ENCODE data around the gene TXLNA. TPM values are rescaled to one million over a fixed set of nuclear protein-coding genes. Genes with fewer than 3 reads are reported as not detected.

The TXLNA gene
- total RNA-seq, 6 donors from 2014 or later, result 29.3 to 57.5 (median 47.5) TPM

DNA sequence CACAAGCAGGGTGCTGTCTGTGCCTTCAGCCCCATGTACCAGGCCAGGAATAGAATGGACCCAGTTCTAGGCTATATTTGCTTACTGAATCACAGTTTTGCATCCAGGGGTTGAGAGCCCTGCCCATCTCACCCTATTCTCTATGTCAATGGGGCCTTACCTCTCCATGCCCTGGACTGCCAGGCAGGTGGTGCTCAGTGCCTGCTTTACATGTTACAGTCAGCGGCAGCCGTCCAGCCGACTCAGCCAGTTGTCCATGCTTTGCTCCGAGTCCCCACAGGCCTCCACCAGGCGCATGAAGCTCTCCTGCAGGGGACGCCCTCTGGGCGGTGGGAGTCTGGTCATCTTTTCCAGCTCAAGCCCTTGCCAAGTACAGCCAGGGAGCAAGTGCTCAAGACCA, 55.3 kb downstream of the TXLNA start:
- Histone ChIP-seq H3K36me3 (peaks cover 3 to 53% (median 32%) of the 10 kb centered on the region in 4 donors), H3K27me3 (no peaks in the 10 kb centered on the region), H3K4me1 (peaks cover 2 to 5% (median 2%) of the 10 kb centered on the region in 4 donors), H3K9me3 (no peaks in the 10 kb centered on the region), H3K4me3 (no peak overlapping the region), H3K27ac (no peak overlapping the region)
- TF ChIP-seq, protein P1, sequence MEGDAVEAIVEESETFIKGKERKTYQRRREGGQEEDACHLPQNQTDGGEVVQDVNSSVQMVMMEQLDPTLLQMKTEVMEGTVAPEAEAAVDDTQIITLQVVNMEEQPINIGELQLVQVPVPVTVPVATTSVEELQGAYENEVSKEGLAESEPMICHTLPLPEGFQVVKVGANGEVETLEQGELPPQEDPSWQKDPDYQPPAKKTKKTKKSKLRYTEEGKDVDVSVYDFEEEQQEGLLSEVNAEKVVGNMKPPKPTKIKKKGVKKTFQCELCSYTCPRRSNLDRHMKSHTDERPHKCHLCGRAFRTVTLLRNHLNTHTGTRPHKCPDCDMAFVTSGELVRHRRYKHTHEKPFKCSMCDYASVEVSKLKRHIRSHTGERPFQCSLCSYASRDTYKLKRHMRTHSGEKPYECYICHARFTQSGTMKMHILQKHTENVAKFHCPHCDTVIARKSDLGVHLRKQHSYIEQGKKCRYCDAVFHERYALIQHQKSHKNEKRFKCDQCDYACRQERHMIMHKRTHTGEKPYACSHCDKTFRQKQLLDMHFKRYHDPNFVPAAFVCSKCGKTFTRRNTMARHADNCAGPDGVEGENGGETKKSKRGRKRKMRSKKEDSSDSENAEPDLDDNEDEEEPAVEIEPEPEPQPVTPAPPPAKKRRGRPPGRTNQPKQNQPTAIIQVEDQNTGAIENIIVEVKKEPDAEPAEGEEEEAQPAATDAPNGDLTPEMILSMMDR (IDR thresholded peaks at IDR 0.05), result no peak
- TF ChIP-seq EP300 (IDR thresholded peaks at IDR 0.05) (no peak), POLR2A (IDR thresholded peaks at IDR 0.05) (no peak), POLR2AphosphoS5 (IDR thresholded peaks at IDR 0.05) (no peak)
- no peak for DNase-seq
- WGBS, 2 donors, result 92 to 100% methylated on average over 2 to 7 of the region's 7 CpGs
- ATAC-seq (ENCODE audit: low FRiP score in 2 of 2), result peak in 1 of 2 donors; percentile 20

DNA sequence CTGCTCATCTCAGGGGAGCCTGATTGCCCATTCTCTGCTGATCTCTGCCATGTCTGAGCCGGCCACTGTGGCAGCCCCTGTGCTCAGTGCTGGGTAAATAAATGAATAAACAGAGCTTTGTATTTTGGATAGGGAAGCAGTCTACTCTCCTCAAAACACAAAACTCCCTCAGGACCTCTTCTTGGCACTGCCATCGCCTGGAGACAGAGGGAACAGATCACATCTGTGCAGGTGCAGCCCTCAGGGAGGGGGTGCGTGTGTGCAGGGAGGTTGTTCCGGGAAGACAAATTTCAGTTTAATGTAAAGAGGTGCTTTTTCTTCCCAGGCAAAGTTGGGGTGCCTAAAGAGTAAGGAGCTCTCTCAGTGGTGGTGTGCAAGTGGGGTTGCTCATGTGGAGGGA, 59.9 kb downstream of the TXLNA start:
- Histone ChIP-seq H3K36me3 (peaks cover 0 to 7% (median 3%) of the 10 kb centered on the region in 4 donors), H3K27ac (peak overlapping the region in 2 of 4 donors; percentile 89 to 94), H3K27me3 (no peaks in the 10 kb centered on the region), H3K4me3 (no peak overlapping the region), H3K9me3 (no peaks in the 10 kb centered on the region), H3K4me1 (peaks cover 18 to 37% (median 31%) of the 10 kb centered on the region in 4 donors)
- no peak for ATAC-seq (ENCODE audit: low FRiP score in 2 of 2)
- no peak for TF ChIP-seq POLR2A (IDR thresholded peaks at IDR 0.05)
- TF ChIP-seq POLR2AphosphoS5 (IDR thresholded peaks at IDR 0.05), result no peak
- no peak for TF ChIP-seq EP300 (IDR thresholded peaks at IDR 0.05)
- TF ChIP-seq, protein P1 (IDR thresholded peaks at IDR 0.05), result no peak
- no peak for DNase-seq
- WGBS, 2 donors, result 61 to 66% methylated on average over 4 of the region's 4 CpGs

DNA sequence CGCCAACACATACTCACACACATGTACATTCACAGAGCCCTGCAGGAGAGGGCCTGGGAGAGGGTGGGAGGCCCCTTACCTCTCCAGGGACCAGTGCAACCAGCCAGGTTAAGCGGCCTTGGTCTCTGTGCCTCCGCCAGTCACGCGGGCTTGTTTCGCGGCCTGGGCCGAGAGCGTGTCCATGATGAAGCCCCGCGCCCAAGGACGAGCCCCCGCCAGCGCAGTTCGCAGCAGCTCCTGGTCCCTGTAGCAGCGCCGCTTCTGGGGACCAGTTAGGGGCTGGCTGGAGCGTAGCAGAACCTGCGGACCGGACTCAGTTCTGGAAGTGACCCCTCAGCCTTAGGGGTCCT, 60.3 kb downstream of the TXLNA start:
- H3K27ac ChIP-seq, result peak overlapping the region; percentile 79 to 94 (median 88)
- TF ChIP-seq EP300 (IDR thresholded peaks at IDR 0.05), result no peak
- no peak for TF ChIP-seq POLR2AphosphoS5 (IDR thresholded peaks at IDR 0.05)
- no peak for TF ChIP-seq POLR2A (IDR thresholded peaks at IDR 0.05)
- TF ChIP-seq, protein P1 (IDR thresholded peaks at IDR 0.05), result no peak
- peaks cover 0 to 3% (median under 1%) of the 10 kb centered on the region in 4 donors for H3K36me3 ChIP-seq
- H3K9me3 ChIP-seq, result no peaks in the 10 kb centered on the region
- peaks cover 18 to 37% (median 31%) of the 10 kb centered on the region in 4 donors for H3K4me1 ChIP-seq
- H3K4me3 ChIP-seq, result peak overlapping the region in 3 of 4 donors; percentile 61 to 75 (median 75)
- no peaks in the 10 kb centered on the region for H3K27me3 ChIP-seq
- 59% methylated on average over 20 of the region's 20 CpGs; no CpG with 5 or more reads in 1 of the 2 donors for WGBS, 2 donors
- DNase-seq, result peak in 1 of 2 donors; percentile 86
- ATAC-seq (ENCODE audit: low FRiP score in 2 of 2), result no peak

DNA sequence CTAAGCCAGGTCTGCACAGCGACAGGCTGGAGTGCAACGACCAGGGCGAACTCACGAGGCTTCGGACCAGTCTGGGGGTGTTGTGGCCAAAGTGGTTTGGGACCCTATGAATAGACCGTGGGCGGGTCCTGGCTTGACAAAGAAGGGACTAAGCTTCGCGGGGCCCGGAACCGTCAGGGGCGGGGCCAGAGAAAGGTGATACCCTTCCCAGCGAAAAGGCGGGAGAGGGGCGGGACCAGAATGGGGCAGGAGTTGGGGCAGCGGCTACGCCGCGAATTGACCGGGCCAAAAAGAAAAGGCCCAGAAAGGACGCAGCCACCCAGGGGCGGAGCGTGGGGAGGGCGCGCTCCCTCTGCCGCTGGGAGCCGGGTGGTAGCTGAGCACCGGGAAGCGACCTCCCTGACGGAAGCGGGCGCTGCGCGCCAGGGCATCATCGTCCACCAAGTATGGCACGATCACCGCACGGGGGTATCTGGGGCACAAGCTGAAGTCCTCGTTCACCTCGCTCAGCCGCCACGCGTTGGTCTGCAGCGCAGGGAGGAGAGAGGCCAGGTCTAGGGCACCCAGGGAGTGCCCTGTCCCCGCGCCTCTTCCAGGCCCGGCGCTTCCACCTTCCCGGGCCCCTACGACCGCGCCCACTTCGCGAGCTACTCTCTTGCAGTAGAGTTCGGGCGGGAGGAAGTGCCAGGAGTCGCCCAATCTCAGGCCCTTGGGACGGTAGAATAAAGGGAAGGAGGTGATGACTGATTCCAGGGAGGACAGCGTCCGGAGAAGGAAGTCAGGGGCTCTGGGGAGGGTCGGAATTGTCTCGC, 60.9 kb downstream of the TXLNA start:
- Histone ChIP-seq H3K4me1 (peaks cover 18 to 37% (median 31%) of the 10 kb centered on the region in 4 donors), H3K36me3 (no peaks in the 10 kb centered on the region), H3K4me3 (peak overlapping the region; percentile 61 to 75 (median 71)), H3K27ac (peak overlapping the region; percentile 79 to 94 (median 88)), H3K9me3 (no peaks in the 10 kb centered on the region), H3K27me3 (no peaks in the 10 kb centered on the region)
- ATAC-seq (ENCODE audit: low FRiP score in 2 of 2), result peak; percentile 77
- peak; percentile 80 to 93 for DNase-seq
- TF ChIP-seq, protein P1 (IDR thresholded peaks at IDR 0.05), result peak; percentile 28 to 57 (median 36)
- TF ChIP-seq POLR2A (IDR thresholded peaks at IDR 0.05) (peak in 3 of 4 donors; percentile 22 to 49 (median 45)), POLR2AphosphoS5 (IDR thresholded peaks at IDR 0.05) (peak; percentile 61 to 66), EP300 (IDR thresholded peaks at IDR 0.05) (no peak)
- 2 to 3% methylated on average over 40 to 58 of the region's 62 CpGs for WGBS, 2 donors

All from upper lobe of left lung (tissue), 6 donors.